ENCODE measurements around the gene ZC3H11A. TPM values are rescaled to one million over a fixed set of nuclear protein-coding genes. Genes with fewer than 3 reads are reported as not detected.
"Not testable (repeated sequence)": the region's sequence is repeated elsewhere in the genome, so short reads cannot be mapped to it uniquely, and the experiment has no call there.

The ZC3H11A gene
- total RNA-seq, 4 donors from 2014 or later, result 97.8 to 132 (median 107) TPM

- H3K4me3 ChIP-seq (ENCODE audit: low read depth, poor library complexity, severe bottlenecking), result no peak overlapping the region
- no peak for DNase-seq (ENCODE audit: low spot score in 2 of 2)
- intact Hi-C loops (cut with DNase I; ENCODE audit: low total_unique reads), result no loop called here
- 83 to 89% methylated on average over 3 of the region's 3 CpGs for WGBS, 2 donors
- TF ChIP-seq POLR2A (IDR thresholded peaks at IDR 0.05) (no peak), CTCF (IDR thresholded peaks at IDR 0.05) (no peak)
Observed at GRCh38 chr1:203760506-203760905, 34.9 kb upstream of the ZC3H11A start.

GRCh38 chr1:203761958-203762357 lies 33.5 kb upstream of the ZC3H11A start:
- H3K4me3 ChIP-seq (ENCODE audit: low read depth, poor library complexity, severe bottlenecking); DNase-seq (ENCODE audit: low spot score in 2 of 2); intact Hi-C loops (cut with DNase I; ENCODE audit: low total_unique reads): not testable (repeated sequence)
- WGBS, 2 donors, result 76 to 82% methylated on average over 7 of the region's 7 CpGs

DNA sequence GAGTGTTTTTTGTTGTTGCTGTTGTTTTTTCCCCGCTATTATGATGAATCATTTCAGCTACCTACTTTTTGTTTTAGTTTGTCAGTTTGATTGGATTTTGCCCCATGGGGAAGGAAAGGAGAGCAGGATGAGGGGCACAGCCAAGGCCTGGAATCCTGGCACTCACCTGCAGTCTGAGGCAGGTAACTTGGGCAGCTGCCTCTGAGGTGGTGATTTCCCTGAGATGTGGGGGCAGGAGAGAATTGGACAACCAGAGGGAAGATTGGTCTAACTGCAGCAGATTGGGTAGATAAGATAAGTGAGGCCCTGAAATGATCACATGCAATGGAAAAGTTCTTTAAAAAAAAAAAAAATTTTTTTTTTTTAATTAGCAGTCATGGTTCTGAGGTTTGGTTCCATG lies 31.9 kb upstream of the ZC3H11A start:
- 61 to 71% methylated on average over 1 of the region's 1 CpG for WGBS, 2 donors
- intact Hi-C loops (cut with DNase I; ENCODE audit: low total_unique reads), result no loop called here

DNA sequence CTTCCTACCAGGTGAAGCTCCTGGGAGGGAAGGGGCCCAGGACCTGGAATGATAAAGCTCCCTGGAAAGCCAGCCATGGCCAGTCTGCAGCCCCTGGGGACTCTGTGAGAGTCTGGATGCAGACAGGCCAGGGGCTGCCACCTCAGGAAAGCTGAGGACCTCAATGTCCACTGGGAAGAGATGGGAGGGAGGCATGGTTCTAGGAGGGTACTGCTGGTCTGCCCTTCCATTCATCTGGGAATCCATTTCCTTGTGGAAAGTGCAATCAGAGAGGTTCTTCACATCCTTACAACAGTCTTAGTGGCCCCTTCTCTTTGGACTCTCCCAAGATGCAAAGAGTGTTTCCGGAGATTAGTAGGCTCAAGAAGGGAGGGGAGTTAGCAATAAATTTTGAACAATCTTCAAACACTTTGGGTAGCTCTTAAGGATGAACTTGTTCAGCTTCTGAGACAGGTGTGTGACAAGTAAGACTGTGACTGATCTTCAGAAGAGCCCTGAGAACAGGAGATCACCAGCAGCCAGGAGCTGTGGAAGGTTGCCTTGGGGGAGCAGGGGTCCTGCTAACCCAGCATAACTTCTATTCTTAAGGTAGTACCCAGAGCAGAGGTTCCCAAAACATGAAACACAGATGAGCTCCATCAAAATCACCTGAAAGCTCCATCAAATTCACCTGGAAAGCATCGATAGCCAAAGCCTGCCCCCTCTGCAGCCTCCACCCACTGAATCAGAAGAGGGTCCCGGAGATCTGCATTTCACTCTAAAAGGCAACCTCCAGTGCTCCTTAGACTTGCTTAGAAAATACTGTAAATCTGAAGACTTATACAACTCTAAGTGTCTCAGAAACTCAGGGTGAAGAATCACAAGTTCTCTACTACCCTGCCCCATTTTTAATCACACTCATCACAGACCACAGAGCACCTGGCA lies 31.1 kb upstream of the ZC3H11A start:
- 76 to 83% methylated on average over 3 of the region's 3 CpGs for WGBS, 2 donors
- DNase-seq (ENCODE audit: low spot score in 2 of 2), result no peak
- H3K4me3 ChIP-seq (ENCODE audit: low read depth, poor library complexity, severe bottlenecking), result no peak overlapping the region
- TF ChIP-seq CTCF (IDR thresholded peaks at IDR 0.05), result no peak
- TF ChIP-seq POLR2A (IDR thresholded peaks at IDR 0.05), result no peak
- intact Hi-C loops (cut with DNase I; ENCODE audit: low total_unique reads), result no loop called here

More for the DNA sequence above, 31.9 kb upstream of the ZC3H11A start:
- H3K4me3 ChIP-seq (ENCODE audit: low read depth, poor library complexity, severe bottlenecking), result no peak overlapping the region
- TF ChIP-seq CTCF (IDR thresholded peaks at IDR 0.05), result no peak
- no peak for TF ChIP-seq POLR2A (IDR thresholded peaks at IDR 0.05)
- DNase-seq (ENCODE audit: low spot score in 2 of 2), result no peak

GRCh38 chr1:203765029-203765837 lies 30.2 kb upstream of the ZC3H11A start, which contains the start of gene LAX1:
TSS of gene LAX1 (plus strand) at chr1:203765183. CDS start at chr1:203765566, 383 bp downstream.
- intact Hi-C loops (cut with DNase I; ENCODE audit: low total_unique reads), result no loop called here
- H3K4me3 ChIP-seq (ENCODE audit: low read depth, poor library complexity, severe bottlenecking), result no peak within 1 kb of the TSS
- 65 to 68% methylated on average over 14 to 16 of the region's 16 CpGs for WGBS, 2 donors
- DNase-seq (ENCODE audit: low spot score in 2 of 2), result peak in 1 of 2 donors; percentile 40
- TF ChIP-seq POLR2A (IDR thresholded peaks at IDR 0.05), result no peak
- no peak for TF ChIP-seq CTCF (IDR thresholded peaks at IDR 0.05)

GRCh38 chr1:203768256-203768655 lies 27.2 kb upstream of the ZC3H11A start:
- H3K4me3 ChIP-seq (ENCODE audit: low read depth, poor library complexity, severe bottlenecking), result no peak overlapping the region
- TF ChIP-seq CTCF (IDR thresholded peaks at IDR 0.05), result no peak
- no peak for TF ChIP-seq POLR2A (IDR thresholded peaks at IDR 0.05)
- intact Hi-C loops (cut with DNase I; ENCODE audit: low total_unique reads), result no loop called here
- 54 to 63% methylated on average over 6 of the region's 6 CpGs for WGBS, 2 donors
- no peak for DNase-seq (ENCODE audit: low spot score in 2 of 2)
